Fibroblast of skin of scalp (primary cell): ENCODE results near the gene RNF13.
"Not testable (repeated sequence)": the region's sequence is repeated elsewhere in the genome, so short reads cannot be mapped to it uniquely, and the experiment has no call there.

ENCODE experiments used
- DNase-seq: peaks from one replicate; pipeline ENCODE4 v3.0.0-alpha.2; 2013

Gene RNF13

GRCh38 chr3:149959443-149959842 lies 146.4 kb downstream of the RNF13 start:
- DNase-seq = no peak

GRCh38 chr3:149963485-149963884 lies 150.5 kb downstream of the RNF13 start:
- no peak for DNase-seq

DNA sequence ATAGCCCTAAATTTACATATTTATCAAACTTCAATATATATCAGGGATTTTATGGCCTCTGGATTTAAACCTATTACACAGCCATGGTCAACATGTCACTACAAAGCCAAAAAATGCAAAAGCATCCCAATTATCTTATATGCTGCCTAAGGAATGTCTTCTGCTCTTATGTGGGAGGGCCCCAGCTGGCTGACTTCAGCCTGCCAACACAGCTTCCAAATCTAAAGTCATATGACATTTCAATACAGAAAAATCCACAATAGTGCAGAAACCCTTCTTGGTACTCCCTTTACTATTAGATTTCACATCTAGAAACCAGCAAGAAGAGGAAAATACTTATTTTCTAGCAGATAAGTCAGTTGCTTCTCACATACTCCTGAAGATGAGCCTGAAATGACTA lies 151.3 kb downstream of the RNF13 start:
- DNase-seq = peak; percentile 68

DNA sequence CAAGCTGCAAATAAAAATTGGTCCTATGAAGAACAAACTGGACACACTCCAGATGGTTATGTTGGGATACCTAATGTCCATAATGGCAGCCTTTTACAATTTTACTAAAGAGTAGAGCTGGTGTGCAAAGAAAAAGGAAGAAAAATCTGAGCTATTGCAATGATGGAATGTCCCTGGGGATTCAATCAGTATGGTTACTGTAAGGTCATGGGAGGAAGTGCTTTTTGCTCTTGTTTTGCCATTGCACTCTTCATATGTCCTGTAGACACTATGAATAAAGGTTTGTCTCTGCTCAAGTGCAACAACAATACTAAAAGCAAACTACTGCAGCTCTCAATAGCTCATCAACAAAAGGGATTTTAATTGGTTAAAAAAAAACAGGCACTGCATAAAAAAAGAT lies 152.3 kb downstream of the RNF13 start:
- DNase-seq = peak; percentile 72

GRCh38 chr3:149967086-149967685 lies 154.2 kb downstream of the RNF13 start:
- peak; percentile 74 for DNase-seq

- DNase-seq = no peak
These were observed 155.2 kb downstream of the RNF13 start for GRCh38 chr3:149968216-149968615.

GRCh38 chr3:149969110-149969939 lies 156.3 kb downstream of the RNF13 start:
- DNase-seq = peak; percentile 90

DNA sequence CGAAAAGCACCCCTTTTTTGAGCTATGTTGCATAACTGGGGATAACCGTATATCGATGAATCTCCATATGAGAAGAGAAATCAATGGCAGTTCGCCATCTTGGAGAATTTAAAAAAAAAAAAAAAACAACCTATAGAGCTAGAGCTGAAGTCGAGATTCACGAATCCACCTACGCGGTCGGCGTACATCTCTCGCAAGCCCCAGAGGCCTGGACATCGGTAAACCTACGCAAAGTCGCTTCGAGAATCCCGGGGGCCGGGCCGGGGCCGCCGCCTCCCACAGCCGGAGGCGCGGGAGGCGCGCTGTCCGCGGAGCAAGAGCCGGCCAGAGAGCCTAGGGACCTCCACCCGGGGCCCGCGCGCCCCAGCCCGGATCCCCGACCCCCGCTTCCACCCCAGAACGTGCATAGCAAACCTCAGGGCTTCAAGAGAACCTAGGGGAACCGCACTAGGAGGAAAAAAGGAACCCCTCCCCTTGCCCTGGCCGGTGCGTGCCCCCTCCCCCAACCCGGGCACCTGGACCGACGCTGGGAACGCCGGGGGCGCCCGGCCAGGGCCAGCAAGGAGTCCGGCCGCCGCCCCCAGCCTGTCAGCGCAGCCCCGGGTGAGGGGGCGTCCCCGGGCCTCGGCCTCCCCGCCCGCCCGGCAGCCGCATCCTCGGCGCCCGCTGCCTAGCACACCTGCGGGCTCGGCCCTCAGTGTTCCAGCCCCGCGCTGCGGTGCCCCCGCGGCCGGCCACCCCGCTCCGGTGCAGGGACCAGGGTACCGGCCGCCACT lies 157.1 kb downstream of the RNF13 start:
- peak; percentile 84 for DNase-seq

GRCh38 chr3:149970716-149971402 lies 157.8 kb downstream of the RNF13 start, which contains the start of gene PFN2:
Gene PFN2, minus strand, starts transcription at chr3:149970895. Its CDS starts 39 bp downstream, at chr3:149970856.
- peak; percentile 92 for DNase-seq

DNA sequence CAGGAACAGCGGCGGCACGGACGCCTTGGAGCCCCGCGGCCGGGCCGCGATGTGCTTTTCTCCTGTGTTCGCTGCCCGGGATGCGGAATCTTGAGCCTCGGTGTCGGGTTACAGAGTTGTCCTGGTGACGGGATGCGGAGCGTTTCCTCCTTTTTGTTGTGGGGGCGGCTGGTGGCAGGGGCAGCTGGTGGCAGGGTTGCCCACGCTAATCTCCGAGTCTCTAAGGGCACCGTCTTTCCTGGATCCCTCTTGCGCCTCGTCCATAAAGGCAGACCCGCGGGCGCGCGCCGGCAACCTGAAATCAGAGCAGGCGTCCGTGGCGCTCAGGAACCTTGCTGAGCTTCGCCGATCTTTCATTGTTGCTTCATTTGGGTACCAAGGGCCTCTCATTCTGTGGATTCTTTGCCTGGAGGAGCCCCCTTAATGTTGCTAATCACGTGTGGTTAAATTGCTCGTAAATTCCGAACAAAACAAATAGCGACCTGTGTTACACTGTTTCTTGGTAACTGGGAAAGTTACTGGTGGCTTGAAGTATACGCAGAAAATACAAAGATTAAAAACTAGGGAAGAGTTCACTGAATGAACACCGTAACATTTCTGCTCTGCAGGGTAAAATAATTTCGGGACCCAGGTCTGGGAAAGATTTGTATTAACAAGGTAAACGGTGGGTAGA lies 158.5 kb downstream of the RNF13 start:
- DNase-seq = no peak

DNA sequence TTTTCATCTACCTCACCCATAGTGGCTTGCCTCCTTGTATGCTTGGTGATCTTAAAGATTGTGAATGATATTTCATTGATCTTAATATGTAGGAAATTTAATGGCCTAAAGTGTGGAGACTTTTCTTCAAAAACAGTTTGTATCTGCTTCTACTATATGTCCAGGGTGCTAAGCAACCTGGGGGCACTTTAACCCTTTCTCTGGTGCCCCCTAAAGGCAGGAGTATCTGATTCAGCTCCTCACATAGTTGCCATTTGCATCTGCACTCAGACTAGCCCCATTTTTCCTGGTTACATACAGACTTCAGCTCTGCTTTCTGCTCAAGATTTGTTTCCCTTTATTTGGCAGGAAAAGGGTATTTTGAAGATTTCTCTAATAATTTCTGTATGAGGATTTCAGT lies 162.9 kb downstream of the RNF13 start:
- no peak for DNase-seq

DNA sequence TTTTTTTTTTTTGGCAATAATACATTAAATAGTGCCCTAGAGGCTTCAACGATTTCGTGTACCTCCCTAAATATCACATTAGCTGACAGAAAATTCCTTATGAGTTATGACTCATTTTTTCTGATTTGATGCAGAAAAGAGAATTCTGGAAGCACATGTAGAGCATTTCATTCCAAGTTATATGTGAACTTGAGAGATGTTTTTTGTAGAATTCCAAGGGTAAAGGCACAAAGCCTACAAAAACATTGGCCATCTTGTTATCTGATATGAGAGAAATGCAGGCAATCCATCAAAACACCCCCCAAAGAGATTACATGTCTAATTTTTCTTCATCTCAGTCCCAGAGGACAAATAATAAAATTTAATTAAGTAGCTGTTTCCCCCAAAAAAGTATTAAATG lies 164.4 kb downstream of the RNF13 start:
- DNase-seq = peak; percentile 90

GRCh38 chr3:149981979-149982378 lies 169.0 kb downstream of the RNF13 start:
- not testable (repeated sequence) for DNase-seq

GRCh38 chr3:149983053-149983452 lies 170.0 kb downstream of the RNF13 start:
- not testable (repeated sequence) for DNase-seq

GRCh38 chr3:149983628-149984027 lies 170.6 kb downstream of the RNF13 start:
- no peak for DNase-seq

DNA sequence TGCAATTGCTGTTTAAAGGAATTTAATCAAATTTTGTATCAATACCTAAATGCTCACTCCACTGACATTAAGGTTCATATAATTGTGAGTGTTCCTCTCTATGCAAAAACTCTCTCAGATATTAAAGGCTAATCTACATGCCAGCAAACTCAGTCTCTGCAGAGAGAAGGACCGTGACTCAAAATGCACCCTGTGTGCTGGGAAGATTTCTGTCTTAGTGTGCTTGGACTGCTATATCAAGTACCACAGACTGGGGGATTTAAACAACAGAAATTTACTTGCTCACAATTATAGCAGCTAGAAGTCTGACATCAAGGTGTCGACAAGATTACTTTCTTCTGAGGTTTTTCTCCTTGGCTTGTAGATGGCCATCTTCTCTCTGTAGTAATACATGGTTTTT lies 176.3 kb downstream of the RNF13 start:
- no peak for DNase-seq

GRCh38 chr3:149990423-149990948 lies 177.5 kb downstream of the RNF13 start:
- DNase-seq = peak; percentile 95

DNA sequence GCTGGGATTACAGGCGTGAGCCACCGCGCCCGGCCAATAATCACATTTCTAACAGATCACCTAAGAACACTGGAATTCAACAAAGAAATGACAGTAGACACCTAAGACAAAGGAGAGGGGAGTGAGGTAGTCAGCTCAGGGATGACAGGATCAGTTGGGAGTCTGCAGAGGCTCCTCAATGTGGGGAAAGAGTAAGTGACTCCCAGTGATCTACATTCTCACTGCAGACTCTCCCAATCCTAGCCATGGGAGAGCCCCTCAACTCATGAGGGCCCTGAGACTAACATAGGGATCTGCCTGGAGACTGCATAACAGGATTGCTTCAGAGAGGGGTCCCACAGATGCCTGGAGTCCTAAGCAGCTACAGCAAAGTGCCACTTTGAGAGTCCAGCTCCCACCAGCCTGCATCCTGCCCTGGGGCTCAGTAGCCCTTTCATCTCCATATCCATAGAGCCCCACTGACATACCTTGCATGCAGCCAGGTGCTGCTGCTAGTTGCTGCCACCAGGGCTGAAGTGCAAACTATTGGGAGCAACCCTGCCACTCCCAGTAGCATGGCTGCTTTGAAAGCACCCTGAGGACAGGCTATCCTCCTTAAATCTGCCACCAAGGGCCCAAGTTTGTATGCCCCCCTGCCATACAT lies 179.5 kb downstream of the RNF13 start:
- DNase-seq = no peak

DNA sequence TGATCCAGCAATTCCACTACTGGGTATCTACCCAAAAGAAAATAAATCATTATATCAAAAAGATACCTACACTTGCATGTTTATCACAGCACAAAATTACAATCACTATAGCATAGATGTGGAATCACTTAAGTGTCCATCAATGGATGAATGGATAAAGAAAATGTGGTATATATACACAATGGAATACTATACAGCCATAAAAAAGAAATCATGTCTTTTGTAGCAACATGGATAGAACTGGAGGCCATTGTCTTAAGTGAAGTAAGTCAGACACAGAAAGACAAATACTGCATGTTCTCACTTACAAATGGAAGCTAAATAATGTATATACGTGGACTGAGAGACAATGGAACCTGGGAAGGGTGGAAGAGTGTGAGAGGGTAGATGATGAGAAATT lies 185.9 kb downstream of the RNF13 start:
- no peak for DNase-seq

DNA sequence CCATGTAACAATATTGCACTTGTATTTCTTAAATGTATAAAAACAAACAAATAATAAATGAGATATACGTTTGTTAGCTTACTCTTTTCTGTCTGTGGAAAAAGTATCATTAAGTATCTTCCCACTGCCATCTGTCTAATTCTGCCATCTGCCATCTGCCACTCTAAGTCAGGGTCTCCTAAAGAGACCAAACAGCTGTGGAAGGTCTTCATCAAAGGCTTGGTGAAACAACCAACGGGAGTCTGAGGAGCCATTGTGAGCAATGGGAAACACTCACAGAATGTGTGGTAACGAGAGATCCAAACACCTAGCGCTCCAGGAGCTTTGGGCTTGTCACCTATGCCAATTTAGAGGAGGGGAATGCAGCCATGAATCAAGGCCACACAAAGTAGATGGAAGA lies 186.4 kb downstream of the RNF13 start:
- DNase-seq = no peak

DNA sequence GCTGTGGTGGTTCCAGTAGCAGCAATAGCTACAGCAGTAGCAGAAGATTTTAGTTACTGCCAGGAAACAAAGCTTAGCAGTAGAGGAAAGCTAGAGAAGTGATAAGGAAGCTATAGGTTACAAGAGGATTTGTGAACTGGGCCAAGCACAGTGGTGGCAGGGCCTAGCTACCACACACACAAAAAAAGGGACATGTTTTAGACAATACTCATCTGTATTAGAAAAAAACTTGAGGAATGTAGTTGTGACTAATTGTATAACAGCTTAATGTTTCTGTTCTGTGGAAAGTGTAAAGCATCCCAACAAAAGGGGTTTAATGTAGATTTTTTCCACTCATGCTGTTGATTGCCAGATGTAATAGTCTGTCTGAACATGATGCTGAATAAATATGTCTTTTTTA lies 187.6 kb downstream of the RNF13 start:
- DNase-seq = peak; percentile 58
